Vagina (tissue), 2 donors: ENCODE data around the gene ALK.

Experiments used
- CTCF ChIP-seq, 3 experiments: fragments of 450-650 bp in 2 of 3; fragments of 200-600 bp in 1 of 3; sonication (generic) in 1 of 3; IDR thresholded peaks; one replicate each; pipeline ENCODE4 v1.5.1; 2017 to 2019; ENCODE audit warnings: antibody characterized with exemption in 3 of 3, mild to moderate bottlenecking in 2 of 3, moderate library complexity in 2 of 3
- POLR2A ChIP-seq, 2 donors: fragments of 450-650 bp; IDR thresholded peaks; one replicate each; pipeline ENCODE4 v1.6.1; 2017; ENCODE audit warnings: antibody characterized with exemption in 2 of 2, mild to moderate bottlenecking in 2 of 2, moderate library complexity in 2 of 2

GRCh38 chr2:29900971-29901633, 20.3 kb downstream of the ALK start:
- TF ChIP-seq CTCF (IDR thresholded peaks at IDR 0.05) (no peak), POLR2A (IDR thresholded peaks at IDR 0.05) (no peak)
